HL-60 (cell line): Measurements from ENCODE around the gene IGSF9.

Experiments used
- DNase-seq, 2 experiments: peaks; one replicate each; pipeline ENCODE4 v3.0.0-alpha.2; 2010 to 2020; ENCODE audit warnings: low read depth in 1 of 2, low spot score in 1 of 2
- H3K27ac ChIP-seq: fragments of 250-450 bp; sonication (Bioruptor Pico); replicated peaks from 2 replicates; pipeline ENCODE4 v1.5.1; 2020; ENCODE audit warnings: mild to moderate bottlenecking, moderate library complexity
- H3K27me3 ChIP-seq: fragments of 250-450 bp; sonication (Bioruptor Pico); 2 replicates; pipeline ENCODE4 v1.5.1; 2021; ENCODE audit warnings: mild to moderate bottlenecking, moderate library complexity; ENCODE audit not compliant: insufficient read depth, poor library complexity, severe bottlenecking
- H3K4me3 ChIP-seq: replicated peaks from 2 replicates; pipeline ENCODE4 v1.5.1; 2011; ENCODE audit warnings: mild to moderate bottlenecking, control low read depth, low read length; ENCODE audit not compliant: insufficient read depth
- CTCF ChIP-seq: IDR thresholded peaks from one replicate; pipeline ENCODE4 v1.5.1; 2011; ENCODE audit warnings: low read length, control low read depth, inconsistent platforms; ENCODE audit not compliant: insufficient read depth
- GABPA ChIP-seq: IDR thresholded peaks from 2 replicates; pipeline ENCODE4 v1.6.1; 2012; ENCODE audit warnings: low read depth
- POLR2AphosphoS5 ChIP-seq: IDR thresholded peaks from 2 replicates; pipeline ENCODE4 v1.6.1; 2012; ENCODE audit warnings: low read depth
- REST ChIP-seq: IDR thresholded peaks from 2 replicates; pipeline ENCODE4 v1.6.1; 2012; ENCODE audit warnings: low read depth; ENCODE audit not compliant: insufficient replicate concordance
- SPI1 ChIP-seq: IDR thresholded peaks from 2 replicates; pipeline ENCODE4 v1.6.1; 2012; ENCODE audit warnings: low read depth, mild to moderate bottlenecking, borderline replicate concordance

The IGSF9 gene

GRCh38 chr1:159992161-159992560 is 46.7 kb upstream of the IGSF9 start:
- no peak for TF ChIP-seq POLR2AphosphoS5
- no peak for TF ChIP-seq GABPA
- no peak for TF ChIP-seq CTCF
- TF ChIP-seq REST = no peak
- no peak for TF ChIP-seq SPI1
- no peak overlapping the region for H3K27ac ChIP-seq
- no peaks in the 10 kb centered on the region for H3K27me3 ChIP-seq
- no peak for DNase-seq
- H3K4me3 ChIP-seq = no peak overlapping the region

- Histone ChIP-seq H3K27me3 (no peaks in the 10 kb centered on the region), H3K27ac (no peak overlapping the region), H3K4me3 (no peak overlapping the region)
- TF ChIP-seq REST = no peak
- TF ChIP-seq SPI1 = no peak
- TF ChIP-seq CTCF = no peak
- TF ChIP-seq POLR2AphosphoS5 = no peak
- TF ChIP-seq GABPA = no peak
- peak; percentile 20 to 54 for DNase-seq
These were observed 46.1 kb upstream of the IGSF9 start for GRCh38 chr1:159991513-159991912.

- Histone ChIP-seq H3K27me3 (no peaks in the 10 kb centered on the region), H3K27ac (no peak overlapping the region), H3K4me3 (no peak overlapping the region)
- no peak for TF ChIP-seq REST
- TF ChIP-seq CTCF = no peak
- no peak for TF ChIP-seq GABPA
- no peak for DNase-seq
These were observed 44.6 kb upstream of the IGSF9 start for GRCh38 chr1:159990005-159990404.
